PC-9 (cell line): ENCODE measurements around the gene HPX. TPM values are rescaled to one million over a fixed set of nuclear protein-coding genes. Genes with fewer than 3 reads are reported as not detected.
A peak's percentile ranks its signal among the peaks of the same experiment; 100 is the strongest.

Experiments
- BruUV-seq: library from RNA; stranded (reverse); fragments of 400-500 nt; replicated peaks from 2 replicates; lab custom pipeline; 2021; lab: Mats Ljungman, UMichigan
- CTCF ChIA-PET: fragments of 300-600 bp; sonication (Branson Sonifier 250); formaldehyde crosslinking; loops from one replicate; lab custom pipeline; 2022; ENCODE audit warnings: antibody characterized with exemption; lab: Charles Lee
- POLR2A ChIA-PET: fragments of 300-600 bp; sonication (Branson Sonifier 250); formaldehyde crosslinking; loops from one replicate; lab custom pipeline; 2022; ENCODE audit warnings: antibody characterized with exemption; ENCODE audit not compliant: unreplicated experiment; lab: Charles Lee
- DNase-seq, 2 experiments: peaks; one replicate each; pipeline versions ENCODE4 v3.0.0 to v3.0.0-alpha.2; 2015 to 2022; ENCODE audit warnings: mixed read lengths in 1 of 2
- H2AFZ ChIP-seq: fragments of 200-600 bp; sonication (generic); 2 replicates; pipeline ENCODE4 v1.8.1; 2017; ENCODE audit warnings: antibody characterized with exemption
- H3F3A ChIP-seq: fragments of 200-600 bp; sonication (generic); 2 replicates; pipeline ENCODE4 v1.8.1; 2017; ENCODE audit warnings: antibody characterized with exemption, mild to moderate bottlenecking, low read depth; ENCODE audit not compliant: insufficient read depth
- H3K27ac ChIP-seq: fragments of 200-600 bp; sonication (generic); 2 replicates; pipeline ENCODE4 v1.6.1; 2016; ENCODE audit warnings: mixed run types
- H3K27me3 ChIP-seq: fragments of 200-600 bp; sonication (generic); 2 replicates; pipeline ENCODE4 v1.6.1; 2016; ENCODE audit warnings: low read depth, mixed run types; ENCODE audit not compliant: insufficient read depth
- H3K36me3 ChIP-seq: fragments of 200-600 bp; sonication (generic); 2 replicates; pipeline ENCODE4 v1.6.1; 2016; ENCODE audit warnings: low read depth, mixed run types
- H3K4me1 ChIP-seq: fragments of 200-600 bp; sonication (generic); replicated peaks from 2 replicates; pipeline ENCODE4 v1.6.1; 2016; ENCODE audit warnings: mixed run types; ENCODE audit not compliant: insufficient read depth
- H3K4me2 ChIP-seq: fragments of 200-600 bp; sonication (generic); 2 replicates; pipeline ENCODE4 v1.6.1; 2017; ENCODE audit warnings: mixed run types
- H3K4me3 ChIP-seq: fragments of 200-600 bp; sonication (generic); 2 replicates; pipeline ENCODE4 v1.6.1; 2016; ENCODE audit warnings: mixed run types
- H3K79me2 ChIP-seq: fragments of 200-600 bp; sonication (generic); 2 replicates; pipeline ENCODE4 v1.6.1; 2017; ENCODE audit warnings: low read depth, mixed run types
- H3K9me2 ChIP-seq: fragments of 200-600 bp; sonication (generic); 2 replicates; pipeline ENCODE4 v1.8.1; 2017; ENCODE audit warnings: mild to moderate bottlenecking; ENCODE audit not compliant: insufficient read depth
- H3K9me3 ChIP-seq: fragments of 200-600 bp; sonication (generic); 2 replicates; pipeline ENCODE4 v1.8.1; 2016; ENCODE audit warnings: low read depth; ENCODE audit not compliant: insufficient read depth
- H4K20me1 ChIP-seq: fragments of 200-600 bp; sonication (generic); 2 replicates; pipeline ENCODE4 v1.8.1; 2017; ENCODE audit not compliant: insufficient read depth
- EZH2 ChIP-seq: fragments of 200-600 bp; sonication (generic); IDR thresholded peaks from 2 replicates; pipeline ENCODE4 v1.8.0; 2017; ENCODE audit warnings: antibody characterized with exemption, low read depth
- intact Hi-C: fragments of 100-400 bp; cut with micrococcal nuclease; formaldehyde crosslinking; loops from one replicate; pipeline ENCODE4 v1.10.0; 2022; ENCODE audit not compliant: unreplicated experiment
- total RNA-seq: library from RNA; stranded (reverse); gene quantifications from 2 replicates; pipeline ENCODE4 v1.2.3, GENCODE V29; 2021
- TF ChIP-seq, protein P1 (sequence below): fragments of 200-600 bp; sonication (generic); conservative IDR thresholded peaks from 2 replicates; pipeline ENCODE4 v1.6.1; 2017; ENCODE audit warnings: mixed run types, antibody characterized with exemption, mild to moderate bottlenecking, moderate library complexity

The HPX gene
- total RNA-seq, 1 experiment from 2014 or later: 0.68 TPM

DNA sequence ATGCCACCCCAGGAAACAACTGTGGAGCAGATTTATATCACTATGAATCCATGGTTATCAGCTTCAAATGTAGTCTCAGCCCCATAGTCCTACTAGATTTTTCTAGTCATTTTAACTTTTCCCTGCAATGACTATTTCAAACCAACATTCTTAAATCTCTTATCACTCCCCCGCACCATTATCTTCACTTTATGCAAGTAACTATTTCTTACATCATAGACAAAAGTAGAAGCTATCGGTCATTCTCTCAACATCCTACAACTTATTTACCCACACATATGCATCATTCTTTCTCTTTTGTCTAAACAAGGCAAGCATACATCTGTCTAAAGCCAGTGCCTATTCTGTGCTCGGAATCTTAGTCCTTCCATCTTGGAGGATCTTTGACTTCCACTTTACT is 44.9 kb upstream of the HPX start:
- ChIA-PET POLR2A (interaction anchor here (0.8 kb wide), 1 partner anchor 16 kb away, joined by 9 read pairs; no protein-coding TSS in a partner anchor), CTCF (no interaction called here)
- intact Hi-C loops: no loop called here
- Histone ChIP-seq H3K9me2 (no peaks in the 10 kb centered on the region), H3K4me3 (no peak overlapping the region), H3K4me1 (0 out of 2 replicates have a peak, but pooled peaks cover 6% of the 10 kb centered on the region), H2AFZ (no peak overlapping the region), H3K4me2 (no peak overlapping the region), H4K20me1 (0 out of 2 replicates have a peak, but pooled peaks cover 2% of the 10 kb centered on the region), H3K36me3 (peaks cover 12% of the 10 kb centered on the region; the same call in 1 of the 2 replicates), H3K9me3 (no peaks in the 10 kb centered on the region), H3K27me3 (no peaks in the 10 kb centered on the region), H3K27ac (no peak overlapping the region), H3F3A (no peaks in the 10 kb centered on the region), H3K79me2 (peaks cover 30% of the 10 kb centered on the region)
- TF ChIP-seq, protein P1, sequence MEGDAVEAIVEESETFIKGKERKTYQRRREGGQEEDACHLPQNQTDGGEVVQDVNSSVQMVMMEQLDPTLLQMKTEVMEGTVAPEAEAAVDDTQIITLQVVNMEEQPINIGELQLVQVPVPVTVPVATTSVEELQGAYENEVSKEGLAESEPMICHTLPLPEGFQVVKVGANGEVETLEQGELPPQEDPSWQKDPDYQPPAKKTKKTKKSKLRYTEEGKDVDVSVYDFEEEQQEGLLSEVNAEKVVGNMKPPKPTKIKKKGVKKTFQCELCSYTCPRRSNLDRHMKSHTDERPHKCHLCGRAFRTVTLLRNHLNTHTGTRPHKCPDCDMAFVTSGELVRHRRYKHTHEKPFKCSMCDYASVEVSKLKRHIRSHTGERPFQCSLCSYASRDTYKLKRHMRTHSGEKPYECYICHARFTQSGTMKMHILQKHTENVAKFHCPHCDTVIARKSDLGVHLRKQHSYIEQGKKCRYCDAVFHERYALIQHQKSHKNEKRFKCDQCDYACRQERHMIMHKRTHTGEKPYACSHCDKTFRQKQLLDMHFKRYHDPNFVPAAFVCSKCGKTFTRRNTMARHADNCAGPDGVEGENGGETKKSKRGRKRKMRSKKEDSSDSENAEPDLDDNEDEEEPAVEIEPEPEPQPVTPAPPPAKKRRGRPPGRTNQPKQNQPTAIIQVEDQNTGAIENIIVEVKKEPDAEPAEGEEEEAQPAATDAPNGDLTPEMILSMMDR: no peak
- no peak for TF ChIP-seq EZH2
- no peak for DNase-seq
- no TSS peak for BruUV-seq

DNA sequence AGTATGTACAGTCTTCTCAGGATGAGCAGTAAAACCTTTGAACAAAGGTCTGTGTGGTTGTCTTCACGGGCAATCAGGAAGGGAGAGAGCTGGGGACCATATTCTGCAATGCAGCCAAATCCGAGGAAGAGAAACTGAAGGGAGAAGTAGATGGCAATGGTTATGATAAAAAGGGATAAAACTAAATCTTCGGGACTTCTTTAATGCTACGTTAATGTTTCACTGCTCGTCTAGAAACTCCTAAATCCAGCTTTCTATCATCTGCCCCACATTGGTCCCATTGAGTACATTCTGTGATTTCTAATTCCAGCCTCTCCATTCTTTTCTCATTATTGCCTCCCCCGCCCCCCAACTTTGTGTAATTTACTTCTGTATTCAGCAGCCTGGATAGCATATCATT is 42.2 kb upstream of the HPX start:
- CTCF ChIA-PET: no interaction called here
- POLR2A ChIA-PET: no interaction called here
- Histone ChIP-seq H3K27ac (0 out of 2 replicates have a peak overlapping the region, but pooled peaks have one; percentile 84), H3K4me3 (no peak overlapping the region), H3F3A (no peaks in the 10 kb centered on the region), H2AFZ (no peak overlapping the region), H4K20me1 (peaks cover 2% of the 10 kb centered on the region; the same call in 1 of the 2 replicates), H3K79me2 (peaks cover 48% of the 10 kb centered on the region), H3K9me3 (no peaks in the 10 kb centered on the region), H3K4me2 (no peak overlapping the region), H3K4me1 (0 out of 2 replicates have a peak, but pooled peaks cover 13% of the 10 kb centered on the region), H3K27me3 (no peaks in the 10 kb centered on the region), H3K9me2 (no peaks in the 10 kb centered on the region), H3K36me3 (peaks cover 12% of the 10 kb centered on the region; the same call in 1 of the 2 replicates)
- BruUV-seq: no TSS peak
- no peak for TF ChIP-seq EZH2
- TF ChIP-seq, protein P1: no peak
- intact Hi-C loops: no loop called here
- DNase-seq: no peak

GRCh38 chr11:6482441-6482840 is 41.7 kb upstream of the HPX start:
- H2AFZ ChIP-seq: no peak overlapping the region
- peak overlapping the region; percentile 91 for H3K4me2 ChIP-seq
- no TSS peak for BruUV-seq
- peaks cover 2% of the 10 kb centered on the region; the same call in 1 of the 2 replicates for H4K20me1 ChIP-seq
- H3K36me3 ChIP-seq: peaks cover 12% of the 10 kb centered on the region; the same call in 1 of the 2 replicates
- H3K27ac ChIP-seq: peak overlapping the region; percentile 84
- peaks cover 48% of the 10 kb centered on the region for H3K79me2 ChIP-seq
- H3K27me3 ChIP-seq: no peaks in the 10 kb centered on the region
- no peaks in the 10 kb centered on the region for H3F3A ChIP-seq
- intact Hi-C loops: no loop called here
- ChIA-PET POLR2A (no interaction called here), CTCF (no interaction called here)
- H3K9me3 ChIP-seq: no peaks in the 10 kb centered on the region
- DNase-seq: no peak
- TF ChIP-seq, protein P1: no peak
- no peak for TF ChIP-seq EZH2
- peak overlapping the region; percentile 82 for H3K4me3 ChIP-seq
- 0 out of 2 replicates have a peak, but pooled peaks cover 13% of the 10 kb centered on the region for H3K4me1 ChIP-seq
- H3K9me2 ChIP-seq: no peaks in the 10 kb centered on the region
